Hematopoietic multipotent progenitor cell treated with erythropoietin and hydrocortisone succinate and interleukin-3 and kit ligand, for 6 days (in vitro differentiated cells): Measurements from ENCODE around the gene FGF11.
"Not testable (repeated sequence)": the region's sequence is repeated elsewhere in the genome, so short reads cannot be mapped to it uniquely, and the experiment has no call there.

Experiments
- DNase-seq: peaks from one replicate; pipeline ENCODE4 v3.0.0-alpha.2; 2015

The FGF11 gene

DNA sequence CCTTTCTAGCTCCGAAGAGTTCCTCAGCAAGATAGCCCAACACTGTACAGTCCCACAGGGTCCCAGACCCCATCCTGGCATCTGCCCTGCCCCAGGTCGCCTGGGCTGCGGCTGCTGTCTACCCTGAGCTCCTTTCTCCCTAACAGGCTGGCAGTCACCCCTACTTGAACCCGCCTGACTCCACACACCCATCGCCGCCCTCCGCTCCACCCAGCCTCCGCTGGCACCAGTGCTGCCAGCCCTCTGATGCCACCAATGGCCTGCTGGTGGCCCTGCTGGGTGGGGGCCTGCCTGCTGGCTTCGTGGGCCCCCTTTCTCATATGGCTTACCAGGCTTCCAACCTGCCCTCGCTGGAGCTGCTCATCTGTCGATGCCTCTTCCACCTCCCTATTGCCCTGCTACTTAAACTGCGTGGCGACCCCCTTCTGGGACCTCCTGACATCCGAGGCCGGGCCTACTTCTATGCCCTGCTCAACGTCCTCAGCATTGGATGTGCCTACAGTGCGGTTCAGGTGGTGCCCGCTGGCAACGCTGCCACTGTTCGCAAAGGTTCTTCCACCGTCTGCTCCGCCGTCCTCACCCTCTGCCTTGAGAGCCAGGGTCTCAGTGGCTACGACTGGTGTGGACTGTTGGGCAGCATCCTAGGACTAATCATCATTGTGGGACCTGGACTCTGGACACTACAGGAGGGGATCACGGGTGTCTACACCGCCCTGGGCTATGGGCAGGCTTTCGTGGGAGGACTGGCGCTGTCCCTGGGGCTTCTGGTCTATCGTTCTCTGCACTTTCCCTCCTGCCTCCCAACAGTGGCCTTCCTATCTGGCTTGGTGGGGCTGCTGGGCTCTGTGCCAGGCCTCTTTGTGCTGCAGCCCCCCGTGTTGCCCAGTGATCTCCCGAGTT, 42.8 kb downstream of the FGF11 start:
- not testable (repeated sequence) for DNase-seq

DNA sequence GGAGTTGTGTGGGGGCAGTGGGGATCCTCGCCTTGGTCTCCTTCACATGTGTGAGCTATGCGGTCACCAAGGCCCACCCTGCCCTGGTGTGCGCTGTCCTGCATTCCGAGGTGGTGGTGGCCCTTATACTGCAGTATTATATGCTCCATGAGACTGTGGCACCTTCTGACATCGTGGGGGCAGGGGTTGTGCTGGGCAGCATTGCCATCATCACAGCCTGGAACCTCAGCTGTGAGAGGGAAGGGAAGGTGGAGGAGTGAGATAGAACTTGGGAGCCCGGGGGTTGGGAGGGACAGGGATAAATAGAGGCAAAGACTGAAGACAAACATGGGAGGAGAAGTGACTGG, 43.4 kb downstream of the FGF11 start:
- not testable (repeated sequence) for DNase-seq

DNA sequence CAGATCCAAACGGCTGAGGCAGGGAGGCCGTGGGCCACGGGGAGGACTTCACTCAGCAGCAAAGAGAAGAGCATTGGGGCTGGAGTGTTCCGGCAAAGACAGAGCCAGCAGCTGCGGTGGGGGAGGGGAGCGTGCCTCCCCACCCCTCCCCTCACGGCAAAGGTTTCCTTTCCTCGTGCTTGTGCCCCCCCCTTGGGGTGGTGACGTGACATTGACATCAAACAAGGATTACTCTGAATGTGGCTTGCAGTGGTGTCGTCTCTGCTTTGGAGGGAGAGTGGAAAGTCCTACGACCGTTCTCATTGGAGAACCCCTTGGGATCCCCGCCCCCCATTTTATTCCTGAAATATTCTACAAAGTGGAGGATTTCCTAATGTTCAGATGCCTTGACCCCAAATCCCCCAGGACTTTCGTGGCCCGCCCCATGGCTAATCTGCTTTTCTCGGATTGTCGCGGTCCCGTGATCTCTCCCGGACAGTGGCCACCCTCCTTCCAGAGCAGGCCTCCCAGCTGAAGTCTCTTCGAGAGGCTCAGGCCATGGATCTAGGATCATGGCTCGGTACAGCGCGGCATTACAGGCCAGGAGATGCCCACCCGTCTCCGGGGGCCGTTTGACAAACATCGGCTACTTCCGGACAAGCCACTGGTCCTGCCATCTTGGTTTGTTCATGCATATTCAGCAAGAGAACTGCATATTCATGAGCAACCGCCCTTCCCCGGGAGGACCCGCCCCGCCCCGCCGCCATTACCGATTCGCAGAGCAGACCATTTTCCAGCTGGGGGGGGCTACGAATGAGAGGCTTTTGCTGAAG, 44.1 kb downstream of the FGF11 start:
- peak; percentile 95 for DNase-seq

DNA sequence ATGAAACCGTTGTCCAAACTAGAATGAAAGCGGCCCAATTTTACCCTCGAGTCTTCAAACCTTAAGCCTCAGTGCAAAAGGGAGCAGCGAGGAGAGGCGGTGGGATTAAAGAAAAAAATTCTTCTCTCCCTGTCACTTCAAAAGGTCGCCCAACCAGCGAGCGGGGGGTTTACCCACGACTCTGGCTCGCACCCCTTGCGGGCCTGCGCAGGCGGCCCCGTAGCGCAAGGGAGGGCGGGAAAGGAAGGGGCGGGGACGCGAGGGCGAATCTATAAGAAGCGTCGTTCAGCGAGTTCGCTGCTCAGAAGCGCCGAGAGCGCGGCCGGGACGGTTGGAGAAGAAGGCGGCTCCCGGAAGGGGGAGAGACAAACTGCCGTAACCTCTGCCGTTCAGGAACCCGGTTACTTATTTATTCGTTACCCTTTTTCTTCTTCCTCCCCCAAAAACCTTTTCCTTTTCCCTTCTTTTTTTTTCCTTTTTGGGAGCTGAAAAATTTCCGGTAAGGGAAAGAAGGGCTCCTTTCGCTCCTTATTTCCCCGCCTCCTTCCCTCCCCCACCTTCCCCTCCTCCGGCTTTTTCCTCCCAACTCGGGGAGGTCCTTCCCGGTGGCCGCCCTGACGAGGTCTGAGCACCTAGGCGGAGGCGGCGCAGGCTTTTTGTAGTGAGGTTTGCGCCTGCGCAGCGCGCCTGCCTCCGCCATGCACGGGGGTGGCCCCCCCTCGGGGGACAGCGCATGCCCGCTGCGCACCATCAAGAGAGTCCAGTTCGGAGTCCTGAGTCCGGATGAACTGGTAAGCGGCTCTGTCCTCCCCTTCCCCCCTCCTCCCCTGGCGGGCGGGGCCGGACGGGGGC, 45.0 kb downstream of the FGF11 start, which contains the start of gene POLR2A:
Gene POLR2A (plus strand): TSS at position 300 of the 852 bp plus-strand sequence.
- DNase-seq: peak; percentile 97

DNA sequence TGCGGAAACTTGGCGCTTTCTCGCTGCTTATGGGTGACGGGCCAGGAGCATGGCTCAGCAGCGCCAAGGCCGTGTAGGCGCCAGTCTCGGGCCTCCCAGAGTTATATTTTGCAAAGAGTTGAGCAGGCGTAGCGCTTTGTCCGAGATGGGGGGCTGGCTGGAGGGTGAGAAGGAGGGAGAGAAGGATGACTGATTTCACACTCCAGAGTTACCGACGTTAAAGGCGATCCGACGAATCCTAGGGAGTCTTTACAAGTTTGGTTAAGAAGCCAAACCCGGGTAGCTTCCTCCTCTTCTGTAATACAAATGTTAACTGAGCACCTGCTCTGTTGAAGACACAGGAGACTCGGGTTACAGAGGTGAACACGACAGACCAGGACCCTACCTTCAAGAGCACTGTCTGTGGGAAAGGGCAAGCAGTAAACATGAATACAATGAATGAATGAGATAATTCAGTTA, 45.6 kb downstream of the FGF11 start:
- DNase-seq: no peak

DNA sequence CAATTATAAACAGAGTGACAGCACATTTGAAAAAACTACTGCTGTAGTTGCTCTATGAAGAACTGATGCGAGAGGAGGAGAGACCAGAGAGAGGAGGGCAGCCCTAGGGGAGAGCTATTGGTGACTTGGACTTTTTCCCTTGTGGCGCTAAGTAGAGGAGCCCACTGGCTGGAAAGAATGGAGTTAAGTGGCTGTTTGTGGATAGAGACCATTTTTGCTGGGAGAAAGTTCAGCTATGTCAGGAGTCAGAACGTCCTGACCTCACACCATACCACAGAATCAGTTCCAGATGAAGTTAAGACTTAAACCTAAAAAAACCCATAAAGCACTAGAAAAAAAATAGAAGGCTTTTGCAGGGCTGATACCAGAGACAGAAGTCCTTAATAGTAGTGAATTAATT, 46.9 kb downstream of the FGF11 start:
- no peak for DNase-seq

DNA sequence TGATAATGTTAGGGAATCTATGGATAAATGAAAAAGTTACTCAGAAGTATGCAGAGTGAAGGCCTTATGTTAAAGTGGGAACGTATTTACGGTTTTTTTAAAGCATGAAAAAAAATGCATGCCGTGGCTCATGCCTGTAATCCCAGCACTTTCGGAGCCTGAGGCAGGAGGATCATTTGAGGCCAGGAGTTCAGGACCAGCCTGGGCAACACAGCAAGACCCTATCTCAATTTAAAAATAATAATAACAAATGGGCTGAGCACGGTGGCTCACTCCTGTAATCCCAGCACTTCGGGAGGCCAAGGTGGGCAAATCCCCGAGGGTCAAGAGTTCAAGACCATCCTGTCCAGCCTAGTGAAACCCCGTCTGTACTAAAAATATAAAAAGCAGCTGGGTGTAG, 50.8 kb downstream of the FGF11 start:
- DNase-seq: no peak

DNA sequence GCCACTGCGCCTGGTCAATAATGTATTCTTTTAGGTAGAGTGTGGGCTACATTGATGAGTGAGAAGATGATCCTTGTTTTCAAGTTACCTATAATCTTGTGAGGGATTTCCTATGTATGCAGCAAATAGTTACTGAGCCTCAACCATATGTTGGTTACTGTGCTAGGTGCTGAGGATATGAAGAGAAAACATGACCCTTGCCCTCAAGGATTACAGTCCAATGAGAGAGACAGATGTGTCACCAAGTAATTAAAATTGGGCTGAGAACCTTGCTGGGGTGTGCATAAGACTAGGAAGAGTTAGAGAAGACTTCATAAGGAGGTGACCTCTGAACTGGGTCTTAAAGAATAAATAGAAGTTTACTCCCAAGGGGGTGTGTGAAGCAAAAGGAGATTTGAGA, 52.3 kb downstream of the FGF11 start:
- no peak for DNase-seq

DNA sequence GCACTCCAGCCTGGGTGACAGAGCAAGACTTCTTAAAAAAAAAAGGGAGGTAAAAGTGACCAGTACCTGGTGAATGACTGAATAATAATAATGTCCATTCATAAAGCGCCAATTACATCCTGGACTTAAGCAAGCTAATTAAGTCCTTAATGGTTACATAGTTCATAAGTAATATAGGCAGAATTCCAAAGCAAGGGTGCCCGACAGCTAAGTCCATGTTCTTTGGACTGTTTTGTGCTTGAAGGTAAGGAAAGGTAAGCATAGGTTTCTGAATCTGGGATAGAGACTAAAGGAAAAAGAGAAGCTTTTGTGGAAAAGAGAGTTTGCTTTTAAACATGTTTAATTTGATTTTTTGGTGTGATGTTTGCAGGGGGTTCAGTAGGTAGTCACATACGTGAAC, 54.6 kb downstream of the FGF11 start:
- no peak for DNase-seq
